ENCODE data around the gene DUSP28.

- no peak for TF ChIP-seq CTCF (IDR thresholded peaks at IDR 0.05; ENCODE audit: low read length)
- no peak for TF ChIP-seq EZH2 (IDR thresholded peaks at IDR 0.05; ENCODE audit: borderline replicate concordance, low read length)
Observed at GRCh38 chr2:240557808-240558207, 2.3 kb upstream of the DUSP28 start, which contains the start of gene ANKMY1.

Data from OCI-LY1 (cell line).